Regular cardiac myocyte (primary cell): ENCODE results near the gene RFT1. TPM values are rescaled to one million over a fixed set of nuclear protein-coding genes. Genes with fewer than 3 reads are reported as not detected.

Source experiments
- total RNA-seq: library from RNA; depleted of rRNA; stranded (reverse); fragments of >200 nt; gene quantifications from 2 replicates; pipeline ENCODE4 v1.2.3, GENCODE V29; 2014

Gene RFT1, protein sequence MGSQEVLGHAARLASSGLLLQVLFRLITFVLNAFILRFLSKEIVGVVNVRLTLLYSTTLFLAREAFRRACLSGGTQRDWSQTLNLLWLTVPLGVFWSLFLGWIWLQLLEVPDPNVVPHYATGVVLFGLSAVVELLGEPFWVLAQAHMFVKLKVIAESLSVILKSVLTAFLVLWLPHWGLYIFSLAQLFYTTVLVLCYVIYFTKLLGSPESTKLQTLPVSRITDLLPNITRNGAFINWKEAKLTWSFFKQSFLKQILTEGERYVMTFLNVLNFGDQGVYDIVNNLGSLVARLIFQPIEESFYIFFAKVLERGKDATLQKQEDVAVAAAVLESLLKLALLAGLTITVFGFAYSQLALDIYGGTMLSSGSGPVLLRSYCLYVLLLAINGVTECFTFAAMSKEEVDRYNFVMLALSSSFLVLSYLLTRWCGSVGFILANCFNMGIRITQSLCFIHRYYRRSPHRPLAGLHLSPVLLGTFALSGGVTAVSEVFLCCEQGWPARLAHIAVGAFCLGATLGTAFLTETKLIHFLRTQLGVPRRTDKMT
- total RNA-seq = 9.0 and 30.3 TPM in 2 replicates

DNA sequence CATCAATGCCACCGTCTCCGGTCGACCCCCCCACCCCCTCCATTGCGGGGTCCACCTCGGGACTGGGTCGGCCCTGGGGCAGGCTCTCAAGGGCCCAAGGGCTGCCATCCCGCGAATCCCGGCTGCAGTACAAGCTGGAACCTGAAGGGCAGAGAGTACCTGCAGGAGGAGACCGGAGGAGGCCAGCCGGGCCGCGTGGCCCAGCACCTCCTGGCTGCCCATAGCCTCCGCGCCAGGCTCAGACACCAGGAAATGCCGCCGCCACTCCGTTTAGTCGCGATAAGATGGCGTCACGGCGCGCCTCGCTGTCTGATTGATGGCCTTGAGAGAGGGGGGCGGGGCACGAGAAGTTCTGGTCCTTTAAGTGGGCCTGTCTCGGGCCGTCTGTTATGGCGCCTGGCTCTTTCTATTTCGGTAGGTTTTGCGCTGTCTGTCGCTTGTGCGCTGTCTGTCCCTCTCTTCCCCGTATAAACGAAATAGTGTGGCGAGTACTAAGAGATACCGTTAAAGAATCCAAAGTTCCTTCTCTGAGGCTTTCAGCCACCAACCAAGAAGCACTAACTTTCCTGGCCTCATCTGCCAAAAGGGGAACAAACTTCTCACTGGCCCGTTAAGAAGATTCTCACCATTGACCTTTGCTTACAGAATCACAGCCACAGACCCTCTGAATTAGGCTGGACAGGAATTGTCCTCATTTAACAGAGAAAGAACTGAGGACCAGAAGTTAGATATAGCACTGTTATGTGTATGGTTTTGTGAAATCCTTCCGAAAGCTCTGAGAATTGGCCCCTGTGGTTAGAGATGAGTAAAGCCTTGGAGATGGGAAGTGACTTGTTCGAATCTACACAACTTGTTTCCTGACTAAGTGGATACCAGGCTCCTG lies at the start of gene RFT1:
TSS of gene RFT1 (minus strand) at position 257 of the 883 bp plus-strand sequence. CDS start at position 222, 35 bp downstream.

DNA sequence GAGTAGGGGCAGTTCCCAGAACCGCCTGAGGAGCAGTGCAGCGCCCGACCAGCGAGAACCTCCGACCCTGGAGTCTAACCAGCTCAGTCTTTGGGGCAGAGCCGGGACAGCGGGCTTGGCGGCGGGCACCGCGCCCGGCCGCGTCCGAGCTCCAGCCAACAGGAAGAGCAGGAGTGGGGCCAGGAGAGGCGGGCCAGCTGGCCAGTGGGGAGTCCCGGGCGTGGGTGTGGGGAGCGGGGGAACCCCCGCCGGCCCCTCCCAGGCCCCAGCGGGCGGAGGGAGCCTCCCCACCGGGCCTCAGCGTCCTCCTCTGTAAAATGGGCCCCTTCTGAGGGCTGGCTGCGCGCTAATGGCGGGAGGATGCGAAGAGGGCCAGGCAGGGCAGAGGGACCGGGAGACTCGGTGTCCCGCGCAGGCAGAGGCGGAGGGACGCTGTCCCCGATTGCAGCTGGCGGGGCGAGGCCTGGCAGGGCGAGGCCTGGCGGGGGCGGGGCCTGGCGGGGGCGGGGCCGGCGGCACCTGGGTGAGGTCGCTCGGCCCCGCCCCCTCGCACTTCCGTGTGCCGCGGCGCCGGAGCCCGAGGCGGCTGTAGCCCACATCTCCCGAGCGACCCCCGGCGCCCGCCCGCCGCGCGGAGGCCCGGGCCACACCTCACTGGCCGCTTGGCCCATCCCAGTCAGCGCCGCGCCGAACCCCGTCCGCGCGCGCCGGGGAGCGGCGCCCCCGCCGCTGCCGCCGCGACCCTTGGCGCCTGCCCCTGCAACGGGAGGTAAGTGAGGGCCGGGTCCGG lies 30.6 kb upstream of the RFT1 start, which contains the start of gene PRKCD:
TSS of gene PRKCD (plus strand) at position 550 of the 790 bp plus-strand sequence. CDS start 17,214 bp downstream, outside the sequence.

DNA sequence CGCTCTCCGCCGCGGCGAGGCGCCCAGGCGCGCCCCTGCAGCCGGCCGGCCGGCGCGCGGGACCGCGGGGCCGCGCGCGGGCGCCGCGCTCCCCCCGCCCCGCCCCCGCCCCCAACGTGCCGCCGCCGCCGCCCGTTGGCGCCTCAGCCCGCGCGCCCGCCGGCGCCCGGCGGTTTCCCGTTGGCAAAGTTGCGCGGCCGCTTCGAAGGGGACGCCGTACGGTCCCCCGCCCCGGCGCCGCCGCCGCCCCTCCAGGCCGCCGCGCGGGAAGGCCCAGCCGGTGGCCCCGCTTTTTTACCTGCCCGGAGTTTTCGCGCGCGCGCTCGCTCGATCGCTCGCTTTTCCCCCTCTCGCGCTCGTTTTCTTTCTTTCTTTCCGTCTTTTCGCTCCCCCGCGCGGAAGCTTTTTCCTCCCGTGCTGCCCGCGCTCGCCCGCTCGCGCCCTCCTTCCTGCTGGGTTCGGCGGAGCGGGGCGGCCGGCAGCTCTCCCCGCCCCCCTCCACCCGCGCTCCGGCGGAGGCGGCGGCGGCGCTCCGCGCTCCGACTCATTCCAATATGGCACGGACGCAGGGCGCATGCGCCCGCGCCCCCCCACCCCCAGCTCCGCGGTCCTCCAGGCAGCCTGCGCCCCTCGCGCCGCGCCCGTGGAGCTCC lies 84.6 kb downstream of the RFT1 start, which contains the start of gene SFMBT1:
TSS of gene SFMBT1 (minus strand) at position 556 of the 653 bp plus-strand sequence. CDS start 76,945 bp downstream, outside the sequence.

Other genes starting within 250 kb of the RFT1 start
- 16.5 and 17.5 TPM in 2 replicates for gene STIMATE, start 232.9 kb downstream of the RFT1 start, total RNA-seq
- gene SFMBT1, start 84.4 kb downstream of the RFT1 start, total RNA-seq = 5.0 and 5.9 TPM in 2 replicates
- gene PRKCD, start 30.8 kb upstream of the RFT1 start, total RNA-seq = 1.7 and 5.6 TPM in 2 replicates
- 288 and 322 TPM in 2 replicates for gene TKT, start 125.6 kb upstream of the RFT1 start, total RNA-seq
- gene DCP1A, start 217.1 kb upstream of the RFT1 start, total RNA-seq = 9.4 and 10.7 TPM in 2 replicates